GM08714 (cell line): Measurements from ENCODE around the gene STAT5B.

Experiments
- H3K4me3 ChIP-seq: fragments of 200-500 bp; sonication (Bioruptor generic); 2 replicates; pipeline ENCODE4 v1.5.1; 2014; ENCODE audit warnings: mild to moderate bottlenecking, low read length, inconsistent platforms
- ZNF274 ChIP-seq: IDR thresholded peaks from 2 replicates; pipeline ENCODE4 v1.6.1; 2012; ENCODE audit warnings: mild to moderate bottlenecking, low read depth, low read length

The STAT5B gene

GRCh38 chr17:42282478-42283080 is 6.4 kb upstream of the STAT5B start:
- H3K4me3 ChIP-seq, result no peak overlapping the region
- TF ChIP-seq ZNF274, result no peak

GRCh38 chr17:42281571-42282096 is 5.4 kb upstream of the STAT5B start:
- no peak for TF ChIP-seq ZNF274
- H3K4me3 ChIP-seq, result no peak overlapping the region

GRCh38 chr17:42279776-42280630 is 3.8 kb upstream of the STAT5B start:
- TF ChIP-seq ZNF274, result no peak
- no peak overlapping the region for H3K4me3 ChIP-seq

- H3K4me3 ChIP-seq, result no peak overlapping the region
- TF ChIP-seq ZNF274, result no peak
These were observed 1.1 kb upstream of the STAT5B start for GRCh38 chr17:42277342-42277712.

- TF ChIP-seq ZNF274, result no peak
These were observed 584 bp upstream of the STAT5B start for GRCh38 chr17:42276609-42277341.

GRCh38 chr17:42275527-42276358 is 448 bp downstream of the STAT5B start:
- no peak for TF ChIP-seq ZNF274
- peak overlapping the region; percentile 93 for H3K4me3 ChIP-seq

More at GRCh38 chr17:42276609-42277341, 584 bp upstream of the STAT5B start:
- peak overlapping the region; percentile 93; the same call in 1 of the 2 replicates for H3K4me3 ChIP-seq

GRCh38 chr17:42274812-42275526 is 1.2 kb downstream of the STAT5B start:
- H3K4me3 ChIP-seq, result peak overlapping the region; percentile 93
- TF ChIP-seq ZNF274, result no peak

- peak overlapping the region; percentile 93; the same call in 1 of the 2 replicates for H3K4me3 ChIP-seq
- no peak for TF ChIP-seq ZNF274
These were observed 2.0 kb downstream of the STAT5B start for GRCh38 chr17:42274253-42274542.

- H3K4me3 ChIP-seq, result no peak overlapping the region
- TF ChIP-seq ZNF274, result no peak
These were observed 2.5 kb downstream of the STAT5B start for GRCh38 chr17:42273474-42274252.

- TF ChIP-seq ZNF274, result no peak
These were observed 3.9 kb downstream of the STAT5B start for GRCh38 chr17:42272162-42272907.

GRCh38 chr17:42271779-42272035 is 4.5 kb downstream of the STAT5B start:
- no peak for TF ChIP-seq ZNF274
- no peak overlapping the region for H3K4me3 ChIP-seq

More at GRCh38 chr17:42272162-42272907, 3.9 kb downstream of the STAT5B start:
- no peak overlapping the region for H3K4me3 ChIP-seq
